A549 (cell line): Measurements from ENCODE around the gene PYGB.
"Not testable (repeated sequence)": the region's sequence is repeated elsewhere in the genome, so short reads cannot be mapped to it uniquely, and the experiment has no call there.

ENCODE experiments used
- CTCF ChIP-seq: fragments of >200 bp; sonication (Bioruptor Twin); formaldehyde crosslinking; IDR thresholded peaks from 3 replicates; pipeline ENCODE4 v1.5.1; 2016
- REST ChIP-seq: fragments of 200-600 bp; sonication (generic); IDR thresholded peaks from 2 replicates; pipeline ENCODE4 v1.6.1; 2016; ENCODE audit warnings: antibody characterized with exemption, mild to moderate bottlenecking, moderate library complexity

GRCh38 chr20:25234009-25234849 is 13.7 kb upstream of the PYGB start:
- not testable (repeated sequence) for TF ChIP-seq CTCF, REST
